ENCODE results near the gene DISP3. TPM values are rescaled to one million over a fixed set of nuclear protein-coding genes. Genes with fewer than 3 reads are reported as not detected.

The DISP3 gene
- total and polyA plus RNA-seq, 2 of the 13 experiments (the other 11 are each of a cell fraction or from before 2014, with no cell fraction given), result 0.08 to 0.13 TPM

- Histone ChIP-seq H2AFZ (ENCODE audit: low read length) (no peak overlapping the region), H3K9ac (ENCODE audit: insufficient read depth, low read depth, low read length) (no peak overlapping the region), H3K79me2 (ENCODE audit: insufficient read depth, low read length) (no peaks in the 10 kb centered on the region), H3K9me3 (ENCODE audit: low read length) (peaks cover under 1% of the 10 kb centered on the region; the same call in 1 of the 2 replicates), H3K4me3 (replicated peaks in 1 of 3; ENCODE audit: insufficient read depth in 1 of 3, low read depth in 2 of 3, low read length in 3 of 3) (no peak overlapping the region), H3K4me2 (ENCODE audit: low read depth, low read length) (no peak overlapping the region), H3K4me1 (ENCODE audit: insufficient read depth, low read length) (no peaks in the 10 kb centered on the region), H3K27ac (ENCODE audit: extremely low read length, insufficient read depth, low read length) (no peak overlapping the region), H4K20me1 (ENCODE audit: insufficient read depth, low read length) (no peaks in the 10 kb centered on the region), H3K36me3 (replicated peaks in 1 of 2; ENCODE audit: control insufficient read depth in 1 of 2, insufficient read depth in 2 of 2, low read length in 2 of 2) (no peaks in the 10 kb centered on the region), H3K27me3 (ENCODE audit: control insufficient read depth in 1 of 2, insufficient read depth in 2 of 2, low read length in 2 of 2) (peaks cover 6 to 38% of the 10 kb centered on the region in 2 experiments; a peak in 4 of 5 replicates)
- WGBS (ENCODE audit: low lambda C conversion rate), result 21% methylated on average over 13 of the region's 13 CpGs
- intact Hi-C loops (cut with micrococcal nuclease; ENCODE audit: unreplicated experiment) (no loop called here), in situ Hi-C loops (cut with HindIII; ENCODE audit: extremely low pct_ligation_motif_present, low pct_unique_long_range_greater_than_20kb) (no loop called here)
- ATAC-seq (no peak), DNase-seq (ENCODE audit: low spot score) (no peak), FAIRE-seq (no peak)
- no peak for TF ChIP-seq ZBTB3 (CRISPR knock-in tag; IDR thresholded peaks at IDR 0.05; ENCODE audit: borderline replicate concordance, low read depth)
- no peak for TF ChIP-seq KLF12 (CRISPR knock-in tag; IDR thresholded peaks at IDR 0.05; ENCODE audit: borderline replicate concordance)
- TF ChIP-seq STAG1 (CRISPR knock-in tag; IDR thresholded peaks at IDR 0.05), result no peak
- TF ChIP-seq POLR2AphosphoS5 (IDR thresholded peaks at IDR 0.05; ENCODE audit: low read depth, low read length), result no peak
- TF ChIP-seq ZNF773 (CRISPR knock-in tag; IDR thresholded peaks at IDR 0.05; ENCODE audit: borderline replicate concordance), result no peak
- TF ChIP-seq TRIM22 (IDR thresholded peaks at IDR 0.05), result no peak
- no peak for TF ChIP-seq PITX1 (CRISPR knock-in tag; IDR thresholded peaks at IDR 0.05)
- TF ChIP-seq ZNF263 (CRISPR knock-in tag; IDR thresholded peaks at IDR 0.05), result no peak
- TF ChIP-seq NFKBIZ (CRISPR knock-in tag; IDR thresholded peaks at IDR 0.05), result no peak
- no peak for TF ChIP-seq MTF1 (CRISPR knock-in tag; IDR thresholded peaks at IDR 0.05)
- TF ChIP-seq RNF2 (conservative IDR thresholded peaks at IDR 0.05; ENCODE audit: low read depth), result no peak
- ChIA-PET POLR2A (no interaction called here), CTCF (ENCODE audit: low intra/inter-chr PET ratio, low total read pairs) (no interaction called here)
- no TSS peak for BruUV-seq (replicated peaks)
Measured at GRCh38 chr1:11498956-11499594, 20.1 kb downstream of the DISP3 start.

All from HepG2 (cell line).